ENCODE results near the gene MIGA1. TPM values are rescaled to one million over a fixed set of nuclear protein-coding genes. Genes with fewer than 3 reads are reported as not detected.
A peak's percentile ranks its signal among the peaks of the same experiment; 100 is the strongest.

Gene MIGA1
- total RNA-seq, 1 donor from 2014 or later: 15.8 TPM

GRCh38 chr1:77847621-77848080 is 68.2 kb downstream of the MIGA1 start:
- no peak for DNase-seq

DNA sequence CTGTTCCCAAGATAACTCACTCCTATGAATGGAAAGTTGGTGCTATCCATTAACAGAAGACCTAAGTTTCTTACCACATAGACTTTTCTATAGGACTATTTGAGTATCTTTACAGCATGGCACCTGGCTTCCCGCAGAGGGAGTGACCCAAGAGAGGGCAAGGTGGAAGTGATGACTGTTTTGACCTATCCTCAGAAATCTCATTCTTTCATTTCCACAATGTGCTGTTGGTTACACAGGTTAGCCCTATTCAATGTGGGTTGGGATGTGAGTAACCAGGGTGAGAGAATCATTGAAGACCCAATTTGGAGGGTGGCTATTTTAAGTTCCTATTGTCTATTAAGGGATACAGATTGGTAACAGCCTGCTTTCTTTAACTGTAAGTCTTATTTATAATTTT is 70.6 kb downstream of the MIGA1 start:
- DNase-seq: no peak

GRCh38 chr1:77857552-77857951 is 78.1 kb downstream of the MIGA1 start:
- no peak for DNase-seq

DNA sequence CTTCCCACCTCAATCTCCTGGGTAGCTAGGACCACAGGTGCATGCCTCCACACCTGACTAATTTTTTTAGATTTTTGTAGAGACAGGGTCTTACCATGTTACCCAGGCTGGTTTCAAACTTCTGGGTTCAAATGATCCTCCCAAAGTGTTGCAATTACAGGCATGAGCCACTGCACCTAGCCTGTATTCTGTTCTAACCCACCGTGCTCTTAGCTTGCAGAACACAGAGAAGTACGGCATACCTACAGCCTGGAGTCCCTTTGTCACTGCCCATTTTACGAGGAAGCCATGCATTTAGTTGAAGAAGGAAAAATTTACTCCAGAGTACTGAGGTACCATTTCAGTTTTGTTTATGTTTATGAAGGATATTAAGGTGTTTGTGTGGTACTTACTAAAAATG is 79.3 kb downstream of the MIGA1 start:
- no peak for DNase-seq

DNA sequence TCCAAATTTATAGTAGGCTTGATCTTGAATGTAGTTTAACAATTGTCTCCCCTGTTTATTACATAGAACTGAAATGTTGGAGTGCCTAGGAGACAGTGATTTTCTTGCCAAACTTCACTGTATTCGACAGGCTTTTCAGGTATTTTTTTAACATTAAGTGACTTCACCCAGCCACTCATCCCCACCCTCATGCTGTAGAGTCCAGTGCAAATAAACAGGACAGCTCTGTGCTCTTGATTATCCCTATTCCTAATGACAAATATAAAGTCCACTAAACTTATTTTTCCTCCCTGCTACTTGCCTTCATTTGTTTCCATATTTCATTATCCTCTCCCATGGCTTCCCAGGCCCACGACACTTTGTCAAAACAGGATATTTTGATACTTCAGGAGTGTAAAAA is 79.8 kb downstream of the MIGA1 start:
- DNase-seq: no peak

GRCh38 chr1:77866296-77866695 is 86.8 kb downstream of the MIGA1 start:
- DNase-seq: no peak

GRCh38 chr1:77872645-77873044 is 93.2 kb downstream of the MIGA1 start:
- no peak for DNase-seq

DNA sequence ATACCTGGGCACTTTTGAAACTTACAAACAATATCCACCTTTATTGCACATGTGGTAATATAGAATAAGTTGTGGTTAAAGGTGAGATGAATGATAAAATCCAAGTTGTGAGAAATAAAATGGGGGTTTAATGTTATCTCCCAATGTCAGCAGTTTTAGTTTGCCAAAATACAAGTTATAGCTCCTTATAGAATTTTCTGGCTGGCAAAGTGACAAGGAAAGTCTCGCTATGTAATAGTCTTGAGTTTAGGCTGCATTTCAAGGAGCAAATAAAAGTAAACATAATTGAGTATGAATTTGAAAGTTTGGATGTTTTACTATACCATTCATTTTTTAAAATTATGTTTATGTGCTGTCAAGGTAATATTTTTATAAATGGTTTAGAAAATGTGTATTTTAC is 94.0 kb downstream of the MIGA1 start:
- no peak for DNase-seq

GRCh38 chr1:77874804-77875445 is 95.5 kb downstream of the MIGA1 start:
- no peak for DNase-seq

DNA sequence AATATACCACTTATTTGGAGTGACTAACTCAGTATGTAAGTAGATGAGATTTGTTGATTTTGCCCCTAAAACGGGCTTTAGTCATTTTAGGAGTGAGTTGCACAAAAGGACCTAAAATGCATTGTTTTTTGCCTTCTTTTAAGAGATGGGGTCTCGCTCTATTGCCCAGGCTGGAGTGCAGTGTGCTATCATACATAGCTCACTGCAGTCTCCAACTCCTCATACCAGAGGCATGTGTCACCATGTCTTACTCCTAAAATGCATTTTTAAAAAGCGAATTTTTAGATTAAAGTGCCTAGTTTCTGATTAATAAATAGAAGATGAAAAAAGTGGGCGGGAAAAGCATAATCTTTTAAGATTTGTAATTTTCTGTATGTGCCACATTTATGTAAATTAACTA is 97.4 kb downstream of the MIGA1 start:
- DNase-seq: no peak

DNA sequence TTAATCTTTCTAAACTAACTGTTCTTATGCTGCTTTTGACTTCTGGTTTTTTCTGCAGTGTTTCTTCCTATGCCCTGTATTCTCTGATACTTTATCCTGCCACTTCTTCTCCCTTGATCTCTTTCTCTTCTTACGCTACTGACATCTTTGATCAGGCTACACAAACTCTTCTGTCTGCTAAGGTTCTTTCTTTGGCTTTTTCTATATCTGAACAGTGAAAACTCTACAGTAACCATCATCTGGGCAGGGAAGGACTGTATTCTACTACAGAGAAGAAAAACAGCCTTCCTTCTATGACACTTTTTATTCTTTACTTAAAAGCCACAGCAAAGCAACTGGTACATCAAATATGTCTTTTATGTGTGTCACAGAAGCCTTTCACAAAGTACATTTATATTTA is 101.6 kb downstream of the MIGA1 start:
- no peak for DNase-seq

GRCh38 chr1:77882411-77882810 is 103.0 kb downstream of the MIGA1 start:
- no peak for DNase-seq

DNA sequence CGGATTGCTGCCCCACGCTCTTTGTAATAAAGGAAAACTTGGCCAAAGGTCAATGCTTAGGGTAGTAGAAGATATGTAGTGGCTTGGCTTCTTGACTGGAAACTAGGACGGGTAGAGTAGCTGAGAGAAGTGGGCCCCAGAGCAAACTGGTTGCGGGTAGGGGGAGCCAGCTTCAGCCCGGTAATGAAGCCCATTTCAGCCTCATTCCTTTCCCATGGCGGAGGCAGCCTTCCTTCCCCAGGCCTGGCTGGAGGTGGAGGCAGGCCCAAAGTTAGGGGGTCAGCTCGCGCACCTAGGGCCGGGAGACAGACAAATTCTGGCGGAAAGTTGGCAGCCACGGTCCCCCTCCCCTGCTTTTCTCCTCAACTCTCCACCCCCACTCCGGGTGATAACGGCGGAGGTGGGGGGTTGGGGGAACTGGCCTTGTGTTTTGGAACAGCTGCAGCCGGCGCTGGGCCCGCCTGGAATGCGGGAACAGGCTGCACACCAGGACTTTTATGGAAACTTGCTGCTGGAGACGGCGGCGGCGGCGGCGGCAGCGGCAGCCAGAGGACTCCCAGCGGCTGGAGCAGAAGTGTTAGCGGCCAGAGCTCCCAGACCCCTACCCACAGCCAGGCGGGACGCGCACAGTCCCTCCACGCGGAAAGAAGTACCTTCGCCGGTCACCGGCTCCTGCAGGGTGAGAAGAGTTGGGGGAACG is 108.8 kb downstream of the MIGA1 start, which contains the start of gene NEXN:
TSS of gene NEXN (plus strand) at position 544 of the 700 bp plus-strand sequence. CDS start 27,483 bp downstream, outside the sequence.
- DNase-seq: peak; percentile 39

- peak; percentile 46 for DNase-seq
These were observed 109.6 kb downstream of the MIGA1 start for GRCh38 chr1:77888781-77889642.

DNA sequence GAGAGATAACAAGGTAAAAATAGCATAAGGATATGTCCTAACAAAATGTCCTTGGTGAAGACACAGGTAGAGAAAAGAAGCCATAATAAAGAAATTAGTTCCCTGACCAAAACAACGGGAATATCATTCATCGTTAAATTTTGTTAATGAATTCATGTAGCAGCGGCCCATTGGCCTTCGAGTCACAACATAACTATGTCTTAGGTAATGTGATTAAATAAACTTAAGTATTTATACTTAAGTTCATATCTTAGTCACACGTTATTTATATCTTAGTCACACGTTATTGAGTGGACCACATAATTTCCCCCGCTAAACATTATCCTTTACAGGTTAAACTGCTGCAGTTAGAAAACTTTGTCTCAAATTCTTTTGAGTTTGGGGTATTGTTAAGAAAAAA is 110.2 kb downstream of the MIGA1 start:
- DNase-seq: no peak

DNA sequence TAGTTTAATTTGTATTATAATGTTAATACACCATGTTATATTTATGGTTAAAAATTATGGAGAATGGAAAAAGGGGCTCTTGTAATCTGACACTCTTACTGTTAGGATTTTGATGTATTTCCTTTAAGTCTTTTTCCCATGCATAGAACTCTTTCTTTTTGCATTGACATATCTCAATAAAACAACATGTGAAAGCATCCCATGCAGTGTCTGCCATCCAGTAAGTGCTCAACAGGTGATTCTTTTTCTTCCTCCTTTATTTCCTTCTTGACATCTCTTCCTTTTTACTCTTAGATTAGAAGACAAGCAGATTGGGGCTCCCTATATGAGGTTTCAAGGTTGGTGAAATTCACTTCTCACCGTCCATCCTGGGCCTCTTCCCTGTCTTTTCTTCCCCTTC is 111.8 kb downstream of the MIGA1 start:
- DNase-seq: no peak

GRCh38 chr1:77899647-77900320 is 120.3 kb downstream of the MIGA1 start:
- DNase-seq: no peak

- peak; percentile 3 for DNase-seq
These were observed 121.3 kb downstream of the MIGA1 start for GRCh38 chr1:77900687-77901293.

GRCh38 chr1:77905603-77906002 is 126.2 kb downstream of the MIGA1 start:
- DNase-seq: no peak

- DNase-seq: no peak
These were observed 126.6 kb downstream of the MIGA1 start for GRCh38 chr1:77906019-77906545.

GRCh38 chr1:77906624-77907023 is 127.2 kb downstream of the MIGA1 start:
- no peak for DNase-seq

DNA sequence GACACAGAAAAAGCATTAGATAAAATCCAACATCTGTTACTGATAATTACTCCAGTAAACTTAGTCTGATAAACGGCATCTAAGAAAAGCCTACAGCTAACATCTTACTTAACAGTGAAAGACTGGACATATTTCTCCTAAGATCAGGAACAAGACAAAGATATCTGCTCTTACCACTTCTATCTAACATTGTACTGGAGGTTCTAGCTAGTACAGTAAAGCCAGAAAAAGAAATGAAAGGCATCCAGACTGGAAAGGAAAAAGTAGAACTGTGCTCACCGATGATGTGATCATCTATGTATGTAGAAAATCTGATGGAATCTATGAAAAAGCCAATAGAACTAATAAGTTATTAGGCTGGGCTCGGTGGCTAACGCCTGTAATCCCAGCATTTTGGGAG is 130.7 kb downstream of the MIGA1 start:
- DNase-seq: no peak

All from skin of body (tissue), 2 donors.